Measurements from ENCODE around the gene MYT1. TPM values are rescaled to one million over a fixed set of nuclear protein-coding genes. Genes with fewer than 3 reads are reported as not detected.

Gene MYT1
- total RNA-seq, 1 donor from 2014 or later: not detected

GRCh38 chr20:64163776-64164122 is 503 bp upstream of the MYT1 start:
- intact Hi-C loops (cut with DNase I): no loop called here
- H3K4me3 ChIP-seq: no peak overlapping the region
- no peaks in the 10 kb centered on the region for H3K27me3 ChIP-seq
- no peak for TF ChIP-seq CTCF (IDR thresholded peaks at IDR 0.05)
- no peaks in the 10 kb centered on the region for H3K4me1 ChIP-seq
- H3K9me3 ChIP-seq: no peaks in the 10 kb centered on the region
- no peak overlapping the region for H3K27ac ChIP-seq
- no peaks in the 10 kb centered on the region for H3K36me3 ChIP-seq
- DNase-seq (ENCODE audit: low spot score in 2 of 2): no peak

GRCh38 chr20:64165866-64166600 is 1.8 kb downstream of the MYT1 start:
- Histone ChIP-seq H3K27ac (no peak overlapping the region), H3K4me3 (no peak overlapping the region), H3K9me3 (no peaks in the 10 kb centered on the region), H3K27me3 (no peaks in the 10 kb centered on the region), H3K4me1 (no peaks in the 10 kb centered on the region), H3K36me3 (no peaks in the 10 kb centered on the region)
- intact Hi-C loops (cut with DNase I): no loop called here
- no peak for DNase-seq (ENCODE audit: low spot score in 2 of 2)
- TF ChIP-seq CTCF (IDR thresholded peaks at IDR 0.05): no peak

- no peaks in the 10 kb centered on the region for H3K27me3 ChIP-seq
- no peak for TF ChIP-seq CTCF (IDR thresholded peaks at IDR 0.05)
- DNase-seq (ENCODE audit: low spot score in 2 of 2): no peak
- H3K36me3 ChIP-seq: no peaks in the 10 kb centered on the region
- intact Hi-C loops (cut with DNase I): no loop called here
- H3K4me3 ChIP-seq: no peak overlapping the region
- H3K4me1 ChIP-seq: no peaks in the 10 kb centered on the region
- no peaks in the 10 kb centered on the region for H3K9me3 ChIP-seq
- no peak overlapping the region for H3K27ac ChIP-seq
Measured at GRCh38 chr20:64166721-64167615, 2.7 kb downstream of the MYT1 start.

GRCh38 chr20:64167676-64168075 is 3.4 kb downstream of the MYT1 start:
- intact Hi-C loops (cut with DNase I): no loop called here
- H3K27ac ChIP-seq: no peak overlapping the region
- TF ChIP-seq CTCF (IDR thresholded peaks at IDR 0.05): no peak
- no peak for DNase-seq (ENCODE audit: low spot score in 2 of 2)
- H3K36me3 ChIP-seq: no peaks in the 10 kb centered on the region
- H3K27me3 ChIP-seq: no peaks in the 10 kb centered on the region
- no peaks in the 10 kb centered on the region for H3K4me1 ChIP-seq
- no peak overlapping the region for H3K4me3 ChIP-seq
- no peaks in the 10 kb centered on the region for H3K9me3 ChIP-seq

- TF ChIP-seq CTCF (IDR thresholded peaks at IDR 0.05): no peak
- Histone ChIP-seq H3K4me3 (no peak overlapping the region), H3K27me3 (no peaks in the 10 kb centered on the region), H3K9me3 (no peaks in the 10 kb centered on the region), H3K27ac (no peak overlapping the region), H3K36me3 (no peaks in the 10 kb centered on the region), H3K4me1 (no peaks in the 10 kb centered on the region)
- no peak for DNase-seq (ENCODE audit: low spot score in 2 of 2)
- intact Hi-C loops (cut with DNase I): no loop called here
Measured at GRCh38 chr20:64168381-64169090, 4.3 kb downstream of the MYT1 start.

Measured in ascending aorta (tissue), 2 donors.